Measurements from ENCODE around the gene TDG.

Gene TDG

DNA sequence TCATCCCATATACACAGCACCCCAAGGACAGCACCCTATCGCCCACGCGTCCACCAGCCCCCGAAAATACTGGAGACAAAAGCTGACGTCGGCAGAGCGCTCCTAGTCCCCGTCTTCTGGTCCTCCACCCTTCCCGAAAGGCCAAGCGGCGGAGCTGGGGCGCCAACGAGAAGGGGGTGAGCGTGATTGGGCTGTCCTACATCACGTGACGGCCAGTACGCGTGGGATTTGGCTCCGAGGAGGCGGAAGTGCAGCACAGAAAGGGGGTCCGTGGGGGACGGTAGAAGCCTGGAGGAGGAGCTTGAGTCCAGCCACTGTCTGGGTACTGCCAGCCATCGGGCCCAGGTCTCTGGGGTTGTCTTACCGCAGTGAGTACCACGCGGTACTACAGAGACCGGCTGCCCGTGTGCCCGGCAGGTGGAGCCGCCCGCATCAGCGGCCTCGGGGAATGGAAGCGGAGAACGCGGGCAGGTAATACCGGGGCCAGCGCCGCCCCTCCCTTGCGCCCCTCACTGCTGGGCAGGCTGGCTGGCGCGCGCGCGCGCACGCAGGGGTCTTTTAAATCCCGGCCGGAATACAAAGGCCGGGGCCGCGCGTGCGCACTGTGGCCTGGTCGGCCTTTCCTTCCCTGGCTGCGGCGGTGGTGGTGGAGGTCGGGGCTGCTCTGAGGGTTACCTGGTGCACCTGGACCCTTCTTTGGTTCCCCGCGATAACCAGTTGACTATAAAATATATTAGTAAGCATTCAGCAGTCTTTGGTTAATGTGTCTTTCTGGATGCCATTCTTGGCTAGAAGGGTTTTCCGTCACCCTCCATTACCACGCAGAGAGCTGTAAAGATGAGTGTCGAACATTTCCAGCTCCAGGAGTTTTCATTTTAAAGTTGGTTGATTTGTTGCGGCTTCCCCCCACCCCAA lies at the start of gene TDG:
Gene TDG, plus strand, starts transcription at position 283 of the 915 bp plus-strand sequence. Its CDS starts 166 bp downstream, at position 449.
- peak; percentile 99 for DNase-seq
- in situ Hi-C loops (cut with MboI; ENCODE audit: low pct_unique_long_range_greater_than_20kb, low sequenced_read_pairs): no loop called here

- in situ Hi-C loops (cut with MboI; ENCODE audit: low pct_unique_long_range_greater_than_20kb, low sequenced_read_pairs): no loop called here
- DNase-seq: no peak
Measured at GRCh38 chr12:103917873-103918272, 47.8 kb upstream of the TDG start.

GRCh38 chr12:103924761-103925641 lies 40.7 kb upstream of the TDG start:
- DNase-seq: no peak
- in situ Hi-C loops (cut with MboI; ENCODE audit: low pct_unique_long_range_greater_than_20kb, low sequenced_read_pairs): no loop called here

DNA sequence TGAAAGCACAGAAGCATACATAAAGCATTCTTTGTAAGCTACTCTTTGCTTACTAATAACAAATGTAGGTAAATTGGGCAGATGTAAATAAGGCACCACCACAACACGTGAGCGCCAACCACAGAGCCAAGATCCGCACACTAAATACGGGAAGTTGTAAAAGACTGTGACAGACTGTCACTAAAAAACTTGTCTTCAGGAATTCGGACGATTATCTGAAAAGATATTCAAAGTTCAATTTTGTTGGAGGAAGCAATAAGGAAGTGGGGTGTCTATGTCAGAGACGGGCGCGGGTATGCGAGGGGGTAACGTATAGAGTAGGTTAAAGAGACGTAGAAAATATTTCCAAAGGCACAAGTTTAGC lies 37.0 kb upstream of the TDG start:
- in situ Hi-C loops (cut with MboI; ENCODE audit: low pct_unique_long_range_greater_than_20kb, low sequenced_read_pairs): no loop called here
- peak; percentile 81 for DNase-seq

DNA sequence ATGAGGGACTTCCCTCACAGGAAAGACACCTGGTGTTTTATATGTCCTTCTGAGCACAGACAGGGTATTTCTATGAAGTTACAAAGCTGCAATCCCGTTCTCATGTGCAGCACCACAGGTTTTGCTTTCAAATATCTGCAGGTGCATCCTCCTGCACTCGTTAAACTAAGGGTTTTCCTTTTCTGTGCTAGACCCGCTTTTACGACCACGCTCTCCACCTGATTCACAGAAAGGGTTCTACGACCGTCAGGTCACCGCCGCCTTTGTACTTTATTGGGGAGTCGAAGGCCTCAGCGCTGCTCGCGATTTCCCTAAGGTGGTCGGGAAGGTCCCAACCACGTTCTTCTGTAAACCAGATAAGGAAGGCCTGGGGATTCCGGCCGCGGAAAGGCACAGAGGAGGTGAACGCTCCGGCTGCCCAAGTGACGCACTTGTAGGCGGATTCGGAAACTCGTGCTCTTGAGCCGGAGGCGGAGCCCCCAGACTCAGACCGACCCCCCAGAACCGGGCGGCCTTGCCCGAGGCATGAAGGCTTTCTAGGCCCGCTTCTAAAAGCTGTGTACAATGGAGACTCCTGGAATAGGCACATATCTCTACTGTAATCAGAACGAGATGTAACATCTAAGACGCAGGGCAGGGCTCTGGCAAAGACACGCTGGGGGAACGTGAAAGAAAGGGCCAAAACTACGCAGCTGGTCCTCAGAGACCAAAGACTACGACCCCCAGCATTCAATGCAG lies 36.5 kb upstream of the TDG start:
- DNase-seq: no peak
- in situ Hi-C loops (cut with MboI; ENCODE audit: low pct_unique_long_range_greater_than_20kb, low sequenced_read_pairs): no loop called here

DNA sequence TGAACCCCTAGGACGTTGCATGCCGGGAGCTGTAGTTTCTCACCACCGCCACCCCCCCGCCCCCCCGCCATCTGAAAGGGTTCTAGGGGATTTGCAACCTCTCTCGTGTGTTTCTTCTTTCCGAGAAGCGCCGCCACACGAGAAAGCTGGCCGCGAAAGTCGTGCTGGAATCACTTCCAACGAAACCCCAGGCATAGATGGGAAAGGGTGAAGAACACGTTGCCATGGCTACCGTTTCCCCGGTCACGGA lies 36.0 kb upstream of the TDG start:
- in situ Hi-C loops (cut with MboI; ENCODE audit: low pct_unique_long_range_greater_than_20kb, low sequenced_read_pairs): no loop called here

DNA sequence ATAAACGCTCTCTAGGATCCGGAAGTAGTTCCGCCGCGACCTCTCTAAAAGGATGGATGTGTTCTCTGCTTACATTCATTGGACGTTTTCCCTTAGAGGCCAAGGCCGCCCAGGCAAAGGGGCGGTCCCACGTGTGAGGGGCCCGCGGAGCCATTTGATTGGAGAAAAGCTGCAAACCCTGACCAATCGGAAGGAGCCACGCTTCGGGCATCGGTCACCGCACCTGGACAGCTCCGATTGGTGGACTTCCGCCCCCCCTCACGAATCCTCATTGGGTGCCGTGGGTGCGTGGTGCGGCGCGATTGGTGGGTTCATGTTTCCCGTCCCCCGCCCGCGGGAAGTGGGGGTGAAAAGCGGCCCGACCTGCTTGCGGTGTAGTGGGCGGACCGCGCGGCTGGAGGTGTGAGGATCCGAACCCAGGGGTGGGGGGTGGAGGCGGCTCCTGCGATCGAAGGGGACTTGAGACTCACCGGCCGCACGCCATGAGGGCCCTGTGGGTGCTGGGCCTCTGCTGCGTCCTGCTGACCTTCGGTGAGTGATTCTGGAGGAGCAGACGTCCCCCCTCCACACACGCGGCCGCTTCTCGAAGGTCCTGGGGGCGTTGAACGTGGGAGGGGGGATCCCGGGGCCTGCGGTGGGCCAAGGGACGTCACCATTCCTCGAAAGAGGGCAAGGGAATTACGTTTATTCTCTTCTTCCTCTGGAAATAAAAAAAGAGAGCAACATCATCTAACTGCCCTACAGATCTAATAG lies 35.5 kb upstream of the TDG start, which contains the start of gene HSP90B1:
Gene HSP90B1, plus strand, starts transcription at position 377 of the 753 bp plus-strand sequence. Its CDS starts 106 bp downstream, at position 483.
- peak; percentile 100 for DNase-seq
- in situ Hi-C loops (cut with MboI; ENCODE audit: low pct_unique_long_range_greater_than_20kb, low sequenced_read_pairs): no loop called here

More for the DNA sequence above, 36.0 kb upstream of the TDG start:
- no peak for DNase-seq

DNA sequence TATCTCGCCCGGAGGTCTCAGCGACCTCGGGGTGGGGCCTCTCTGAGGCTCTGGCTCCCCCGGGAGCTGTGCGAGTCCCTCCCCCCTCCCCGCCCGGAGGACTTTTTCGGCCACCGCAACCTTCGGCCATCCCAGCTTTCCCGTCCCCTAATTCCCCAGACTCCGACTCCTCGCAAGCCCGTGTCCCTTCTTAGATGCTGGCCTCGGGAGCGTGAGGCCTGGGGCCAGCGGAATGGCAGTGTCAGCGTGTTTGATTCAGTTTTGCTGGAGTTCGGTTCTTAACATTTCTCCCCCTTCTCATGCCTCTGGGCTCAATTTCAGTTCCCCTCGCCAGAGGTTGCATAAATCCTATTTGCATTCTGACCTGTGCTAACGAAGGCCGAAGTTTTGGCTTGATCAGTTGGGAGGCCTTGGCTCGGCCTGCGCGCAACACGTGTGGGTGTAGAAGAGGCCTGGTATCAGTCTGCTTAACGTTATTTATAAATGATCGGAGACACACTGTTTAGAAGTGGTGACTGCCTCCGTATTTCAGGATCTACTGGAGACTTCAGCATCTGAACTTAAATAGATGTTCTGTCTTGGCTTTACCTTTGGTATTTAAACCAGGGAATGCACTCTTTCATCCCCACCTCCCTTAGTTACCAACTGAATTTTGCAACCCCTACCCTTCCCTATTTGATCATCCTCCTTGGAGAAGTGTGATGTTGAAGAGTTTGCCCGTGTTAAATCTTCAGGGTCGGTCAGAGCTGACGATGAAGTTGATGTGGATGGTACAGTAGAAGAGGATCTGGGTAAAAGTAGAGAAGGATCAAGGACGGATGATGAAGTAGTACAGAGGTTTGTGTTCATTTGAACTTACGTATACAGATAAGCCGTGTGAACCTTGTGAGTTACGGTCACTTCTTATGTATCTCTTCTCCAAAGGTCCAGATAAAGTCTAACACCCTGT lies 34.6 kb upstream of the TDG start:
- in situ Hi-C loops (cut with MboI; ENCODE audit: low pct_unique_long_range_greater_than_20kb, low sequenced_read_pairs): no loop called here
- DNase-seq: peak; percentile 23

DNA sequence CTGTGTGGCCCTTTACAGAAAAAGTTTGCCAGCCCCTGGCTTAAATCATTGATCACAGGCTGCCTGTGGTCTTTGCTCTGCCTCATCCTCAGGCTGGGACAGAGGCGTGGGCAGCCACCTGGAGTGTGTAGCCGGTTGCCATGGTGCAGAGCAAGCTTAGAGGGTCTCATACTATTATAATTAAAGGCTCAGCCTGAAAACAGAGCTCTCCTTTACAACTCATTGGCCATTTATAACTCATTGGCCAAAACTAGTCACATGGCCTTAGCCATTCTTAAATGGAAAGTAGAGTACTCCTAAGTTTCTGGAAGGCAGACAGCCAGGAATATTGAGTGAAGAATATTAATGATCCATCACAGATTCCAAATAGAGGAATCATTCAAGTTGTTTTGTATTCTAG lies 32.4 kb upstream of the TDG start:
- in situ Hi-C loops (cut with MboI; ENCODE audit: low pct_unique_long_range_greater_than_20kb, low sequenced_read_pairs): no loop called here
- no peak for DNase-seq

DNA sequence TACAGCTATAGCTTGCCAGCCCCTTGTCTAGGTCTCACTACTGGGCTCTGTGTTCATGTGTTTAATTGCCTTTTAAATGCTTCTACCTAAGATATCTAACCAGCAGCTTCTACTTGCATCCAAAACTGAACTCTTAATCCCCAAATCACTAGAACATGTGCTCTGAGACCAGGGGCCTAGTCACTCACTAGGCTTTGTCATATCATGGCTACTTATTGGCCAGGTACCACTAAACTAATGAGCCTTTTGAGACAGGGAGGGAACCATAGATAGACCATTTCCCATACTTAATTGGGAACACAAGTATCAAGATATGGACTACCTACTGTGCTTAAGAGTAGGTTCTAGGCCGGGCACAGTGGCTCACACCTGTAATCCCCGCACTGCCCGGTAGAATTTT lies 29.0 kb upstream of the TDG start:
- no peak for DNase-seq
- in situ Hi-C loops (cut with MboI; ENCODE audit: low pct_unique_long_range_greater_than_20kb, low sequenced_read_pairs): no loop called here

DNA sequence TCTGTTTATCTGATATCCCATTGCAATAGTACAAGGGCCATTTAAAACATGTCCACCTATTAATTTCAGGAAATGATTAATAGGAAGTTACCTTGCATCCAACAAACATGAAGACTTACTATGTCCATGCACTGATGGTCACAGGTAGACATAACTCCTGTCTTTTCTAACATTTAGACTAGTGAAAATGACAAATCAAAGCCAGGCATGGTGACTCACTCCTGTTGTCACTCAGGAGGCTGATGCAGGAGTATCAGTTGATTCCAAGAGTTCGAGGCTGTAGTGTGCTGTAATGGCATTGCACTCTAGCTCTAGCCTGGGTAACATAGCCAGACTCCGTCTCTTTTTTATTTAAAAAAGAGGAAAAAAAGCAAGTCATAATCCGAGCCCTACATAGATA lies 20.7 kb upstream of the TDG start:
- in situ Hi-C loops (cut with MboI; ENCODE audit: low pct_unique_long_range_greater_than_20kb, low sequenced_read_pairs): no loop called here
- no peak for DNase-seq

GRCh38 chr12:103947871-103948555 lies 17.7 kb upstream of the TDG start:
- in situ Hi-C loops (cut with MboI; ENCODE audit: low pct_unique_long_range_greater_than_20kb, low sequenced_read_pairs): no loop called here
- DNase-seq: no peak

- no peak for DNase-seq
- in situ Hi-C loops (cut with MboI; ENCODE audit: low pct_unique_long_range_greater_than_20kb, low sequenced_read_pairs): no loop called here
Measured at GRCh38 chr12:103948746-103949406, 16.8 kb upstream of the TDG start.

DNA sequence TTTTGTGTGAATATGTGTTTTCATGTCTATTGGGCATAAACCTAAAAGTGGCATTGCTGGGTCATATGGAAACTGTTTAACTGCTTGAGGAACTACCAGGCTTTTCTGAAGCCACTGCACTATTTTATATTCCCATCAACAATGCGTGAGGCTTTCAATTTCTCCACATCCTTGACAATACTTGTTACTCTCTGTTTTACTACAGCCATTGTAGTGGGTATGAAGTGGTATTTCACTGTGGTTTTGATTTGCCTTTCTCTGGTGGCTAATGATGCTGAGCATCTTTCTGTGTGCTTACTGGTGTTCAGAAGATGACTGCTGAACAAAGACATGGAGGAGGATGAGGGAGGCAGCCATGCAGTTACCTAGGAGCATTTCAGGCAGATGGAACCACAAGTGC lies 13.2 kb upstream of the TDG start:
- DNase-seq: no peak
- in situ Hi-C loops (cut with MboI; ENCODE audit: low pct_unique_long_range_greater_than_20kb, low sequenced_read_pairs): no loop called here

DNA sequence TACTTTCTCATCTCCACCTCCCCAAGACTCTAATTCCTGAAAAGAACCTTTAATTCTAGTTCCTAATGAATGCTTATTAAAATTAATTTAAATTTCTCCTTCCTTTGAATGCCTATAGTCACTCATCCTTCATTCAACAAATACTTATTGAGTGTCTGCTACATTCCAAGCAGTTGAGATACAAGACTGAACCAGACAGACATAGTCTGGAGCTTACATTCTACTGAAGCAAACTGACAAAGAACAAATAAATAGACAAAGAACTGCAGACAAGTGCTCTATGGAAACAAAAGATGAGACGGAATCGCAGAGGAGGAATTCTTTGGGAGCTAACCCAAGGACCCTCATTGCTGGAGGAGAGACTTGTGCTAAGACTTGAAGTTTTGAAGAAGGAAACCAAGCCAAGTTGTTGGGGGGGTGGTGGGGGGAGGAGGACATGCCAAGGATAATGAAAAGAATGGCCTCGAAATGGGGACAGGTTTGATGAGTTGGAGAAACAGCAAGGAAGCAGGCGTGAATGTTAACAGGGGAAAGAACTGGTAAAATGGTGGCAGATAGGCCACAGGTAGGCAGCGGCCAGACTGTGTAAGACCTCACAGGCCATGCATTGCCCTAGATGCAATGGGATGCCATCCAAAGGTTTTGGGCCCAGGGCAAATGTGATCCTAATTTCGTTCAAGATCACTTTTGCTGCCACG lies 9.7 kb upstream of the TDG start:
- peak; percentile 43 for DNase-seq
- in situ Hi-C loops (cut with MboI; ENCODE audit: low pct_unique_long_range_greater_than_20kb, low sequenced_read_pairs): no loop called here

DNA sequence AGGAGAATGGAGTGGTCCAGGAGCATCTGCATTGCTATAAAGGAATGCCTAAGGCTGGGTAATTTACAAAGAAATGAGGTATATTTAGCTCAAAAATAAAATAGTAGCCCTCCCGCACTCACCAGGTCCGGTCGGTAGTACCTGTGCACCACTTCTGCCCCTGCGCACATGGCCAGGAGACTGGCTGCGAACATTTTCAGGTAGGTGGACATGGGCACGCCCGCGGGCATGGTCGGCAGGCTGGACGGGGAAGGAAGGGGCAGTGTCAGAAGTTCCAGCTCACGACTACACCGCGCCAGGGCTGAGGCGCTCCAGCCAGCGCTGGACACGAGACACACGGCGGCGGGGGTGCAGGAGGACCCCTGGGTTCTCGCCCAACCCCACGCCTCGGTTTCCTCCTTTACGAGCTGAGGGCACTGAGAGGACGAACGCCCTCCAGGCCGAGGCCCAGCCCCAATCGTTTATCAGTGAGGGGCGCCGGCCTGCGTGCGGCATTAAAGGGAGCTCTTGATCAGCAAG lies 9.1 kb upstream of the TDG start:
- no peak for DNase-seq
- in situ Hi-C loops (cut with MboI; ENCODE audit: low pct_unique_long_range_greater_than_20kb, low sequenced_read_pairs): no loop called here

Data from KBM-7 (cell line).